ENCODE measurements around the gene ZSCAN30. TPM values are rescaled to one million over a fixed set of nuclear protein-coding genes. Genes with fewer than 3 reads are reported as not detected.

The ZSCAN30 gene
- total RNA-seq, 1 donor from 2014 or later: 17.3 TPM

GRCh38 chr18:35289727-35290093 is 319 bp downstream of the ZSCAN30 start:
- Mint-ChIP-seq H3K4me3 (peak overlapping the region; percentile 97), H3K36me3 (peaks cover 19% of the 10 kb centered on the region), H3K27ac (peak overlapping the region; percentile 98), H3K27me3 (peaks cover 3% of the 10 kb centered on the region), H3K9me3 (no peaks in the 10 kb centered on the region), H3K4me1 (ENCODE audit: unreplicated experiment) (peaks cover 21% of the 10 kb centered on the region)
- TF ChIP-seq CTCF (conservative IDR thresholded peaks at IDR 0.05): no peak
- no peak for DNase-seq (ENCODE audit: extremely low spot score, unreplicated experiment)

GRCh38 chr18:35289293-35289692 is 736 bp downstream of the ZSCAN30 start:
- H3K36me3 Mint-ChIP-seq: peaks cover 15% of the 10 kb centered on the region
- peak overlapping the region; percentile 97 for H3K4me3 Mint-ChIP-seq
- no peaks in the 10 kb centered on the region for H3K9me3 Mint-ChIP-seq
- no peak for TF ChIP-seq CTCF (conservative IDR thresholded peaks at IDR 0.05)
- DNase-seq (ENCODE audit: extremely low spot score, unreplicated experiment): no peak
- H3K4me1 Mint-ChIP-seq (ENCODE audit: unreplicated experiment): peaks cover 21% of the 10 kb centered on the region
- H3K27ac Mint-ChIP-seq: peak overlapping the region; percentile 98
- H3K27me3 Mint-ChIP-seq: peaks cover 3% of the 10 kb centered on the region

- Mint-ChIP-seq H3K4me3 (no peak overlapping the region), H3K4me1 (ENCODE audit: unreplicated experiment) (peaks cover 5% of the 10 kb centered on the region), H3K36me3 (peaks cover 23% of the 10 kb centered on the region), H3K27me3 (no peaks in the 10 kb centered on the region), H3K9me3 (no peaks in the 10 kb centered on the region), H3K27ac (no peak overlapping the region)
- TF ChIP-seq CTCF (conservative IDR thresholded peaks at IDR 0.05): no peak
- no peak for DNase-seq (ENCODE audit: extremely low spot score, unreplicated experiment)
These were observed 5.2 kb downstream of the ZSCAN30 start for GRCh38 chr18:35284841-35285240.

- Mint-ChIP-seq H3K27me3 (no peaks in the 10 kb centered on the region), H3K27ac (no peak overlapping the region), H3K4me3 (no peak overlapping the region), H3K4me1 (ENCODE audit: unreplicated experiment) (peaks cover 1% of the 10 kb centered on the region), H3K36me3 (peaks cover 19% of the 10 kb centered on the region), H3K9me3 (peaks cover 3% of the 10 kb centered on the region)
- no peak for TF ChIP-seq CTCF (conservative IDR thresholded peaks at IDR 0.05)
- DNase-seq (ENCODE audit: extremely low spot score, unreplicated experiment): no peak
These were observed 5.9 kb downstream of the ZSCAN30 start for GRCh38 chr18:35283923-35284794.

- H3K27ac Mint-ChIP-seq: no peak overlapping the region
- H3K4me1 Mint-ChIP-seq (ENCODE audit: unreplicated experiment): no peaks in the 10 kb centered on the region
- peaks cover 10% of the 10 kb centered on the region for H3K9me3 Mint-ChIP-seq
- no peaks in the 10 kb centered on the region for H3K27me3 Mint-ChIP-seq
- no peak overlapping the region for H3K4me3 Mint-ChIP-seq
- peaks cover 25% of the 10 kb centered on the region for H3K36me3 Mint-ChIP-seq
- TF ChIP-seq CTCF (conservative IDR thresholded peaks at IDR 0.05): no peak
- DNase-seq (ENCODE audit: extremely low spot score, unreplicated experiment): no peak
These were observed 7.7 kb downstream of the ZSCAN30 start for GRCh38 chr18:35282353-35282752.
